Naive thymus-derived CD4-positive, alpha-beta T cell (primary cell): Measurements from ENCODE around the gene UBC. TPM values are rescaled to one million over a fixed set of nuclear protein-coding genes. Genes with fewer than 3 reads are reported as not detected.
A peak's percentile ranks its signal among the peaks of the same experiment; 100 is the strongest.
"Not testable (repeated sequence)": the region's sequence is repeated elsewhere in the genome, so short reads cannot be mapped to it uniquely, and the experiment has no call there.

Experiments
- ATAC-seq: fragments of 150-1000 bp; cut with Tn5 transposase; 2 replicates; pipeline ENCODE4 v1.10.0; 2021; ENCODE audit warnings: mild to moderate bottlenecking, moderate library complexity
- CTCF ChIA-PET: fragments of 350-600 bp; sonication (Branson Sonifier 250); formaldehyde crosslinking; loops from one replicate; lab custom pipeline; 2021; ENCODE audit warnings: antibody characterized with exemption; lab: Charles Lee
- POLR2A ChIA-PET: fragments of 350-600 bp; sonication (Branson Sonifier 250); formaldehyde crosslinking; loops from one replicate; lab custom pipeline; 2021; ENCODE audit warnings: antibody characterized with exemption, inconsistent platforms; lab: Charles Lee
- DNase-seq, 9 donors: peaks; one replicate each; pipeline versions ENCODE4 v3.0.0 to v3.0.0-alpha.2; 2020 to 2022; ENCODE audit warnings: mixed read lengths in 1 of 9
- H3K27ac ChIP-seq: one replicate; pipeline ENCODE4 v1.7.0; 2013; ENCODE audit warnings: mild to moderate bottlenecking, low read depth, low read length, moderate library complexity
- H3K27me3 ChIP-seq, 2 donors: one replicate each; pipeline ENCODE4 v1.7.0; 2013; ENCODE audit warnings: low read length in 2 of 2, mild to moderate bottlenecking in 2 of 2, moderate library complexity in 2 of 2; ENCODE audit not compliant: control insufficient read depth in 2 of 2, insufficient read depth in 2 of 2
- H3K36me3 ChIP-seq, 3 experiments: 1 replicate in 2 of 3; 2 replicates in 1 of 3; pipeline ENCODE4 v1.7.0; 2013; ENCODE audit warnings: low read length in 3 of 3, mild to moderate bottlenecking in 3 of 3, moderate library complexity in 1 of 3; ENCODE audit not compliant: insufficient read depth in 3 of 3, control insufficient read depth in 2 of 3
- H3K4me1 ChIP-seq, 2 donors: one replicate each; pipeline ENCODE4 v1.7.0; 2013; ENCODE audit warnings: low read length in 2 of 2, mild to moderate bottlenecking in 2 of 2, moderate library complexity in 1 of 2; ENCODE audit not compliant: control insufficient read depth in 2 of 2, insufficient read depth in 2 of 2
- H3K4me3 ChIP-seq: 2 replicates; pipeline ENCODE4 v1.7.0; 2013; ENCODE audit warnings: mild to moderate bottlenecking, low read length
- H3K9me3 ChIP-seq, 3 experiments: 1 replicate in 2 of 3; 2 replicates in 1 of 3; pipeline ENCODE4 v1.7.0; 2013; ENCODE audit warnings: low read length in 3 of 3; ENCODE audit not compliant: control insufficient read depth in 2 of 3
- H3K27ac Mint-ChIP-seq, 9 donors: one replicate each; pipeline ENCODE4 v1.8.0; 2020 to 2022; ENCODE audit warnings: mixed read lengths in 9 of 9, mild to moderate bottlenecking in 8 of 9, moderate library complexity in 5 of 9, inconsistent platforms in 2 of 9
- H3K27me3 Mint-ChIP-seq, 5 donors: one replicate each; pipeline ENCODE4 v1.8.0; 2021 to 2022; ENCODE audit warnings: mixed read lengths in 5 of 5, mild to moderate bottlenecking in 1 of 5
- H3K36me3 Mint-ChIP-seq, 5 donors: one replicate each; pipeline ENCODE4 v1.8.0; 2020 to 2022; ENCODE audit warnings: mixed read lengths in 5 of 5, mild to moderate bottlenecking in 3 of 5, inconsistent platforms in 1 of 5
- H3K4me1 Mint-ChIP-seq, 7 donors: one replicate each; pipeline ENCODE4 v1.8.0; 2020 to 2022; ENCODE audit warnings: mixed read lengths in 7 of 7, mild to moderate bottlenecking in 3 of 7, inconsistent platforms in 1 of 7
- H3K4me3 Mint-ChIP-seq, 10 donors: one replicate each; pipeline ENCODE4 v1.8.0; 2020 to 2022; ENCODE audit warnings: mild to moderate bottlenecking in 10 of 10, mixed read lengths in 10 of 10, moderate library complexity in 6 of 10, inconsistent platforms in 2 of 10
- H3K9me3 Mint-ChIP-seq, 11 donors: one replicate each; pipeline ENCODE4 v1.8.0; 2020 to 2022; ENCODE audit warnings: mixed read lengths in 11 of 11, mild to moderate bottlenecking in 4 of 11, inconsistent platforms in 1 of 11, moderate library complexity in 1 of 11
- intact Hi-C, 2 donors: fragments of 100-400 bp; cut with micrococcal nuclease; formaldehyde crosslinking; loops; one replicate each; pipeline ENCODE4 v1.15.1; 2023
- polyA plus RNA-seq, 2 donors: library from polyadenylated mRNA; unstranded; fragments of 300-500 nt; fragmentation: Illumina TruSeq; gene quantifications; one replicate each; pipeline ENCODE4 v1.2.3, GENCODE V29; 2021
- total RNA-seq, 6 experiments: library from RNA in 5 of 6; stranded (reverse) in 5 of 6; gene quantifications; 1 replicate in 5 of 6; 2 replicates in 1 of 6; pipeline ENCODE4 v1.2.3 and lab custom pipeline; 2021 to 2026

The UBC gene
- total and polyA plus RNA-seq, 7 experiments from 2014 or later, result 753 to 1,865 (median 945) TPM

DNA sequence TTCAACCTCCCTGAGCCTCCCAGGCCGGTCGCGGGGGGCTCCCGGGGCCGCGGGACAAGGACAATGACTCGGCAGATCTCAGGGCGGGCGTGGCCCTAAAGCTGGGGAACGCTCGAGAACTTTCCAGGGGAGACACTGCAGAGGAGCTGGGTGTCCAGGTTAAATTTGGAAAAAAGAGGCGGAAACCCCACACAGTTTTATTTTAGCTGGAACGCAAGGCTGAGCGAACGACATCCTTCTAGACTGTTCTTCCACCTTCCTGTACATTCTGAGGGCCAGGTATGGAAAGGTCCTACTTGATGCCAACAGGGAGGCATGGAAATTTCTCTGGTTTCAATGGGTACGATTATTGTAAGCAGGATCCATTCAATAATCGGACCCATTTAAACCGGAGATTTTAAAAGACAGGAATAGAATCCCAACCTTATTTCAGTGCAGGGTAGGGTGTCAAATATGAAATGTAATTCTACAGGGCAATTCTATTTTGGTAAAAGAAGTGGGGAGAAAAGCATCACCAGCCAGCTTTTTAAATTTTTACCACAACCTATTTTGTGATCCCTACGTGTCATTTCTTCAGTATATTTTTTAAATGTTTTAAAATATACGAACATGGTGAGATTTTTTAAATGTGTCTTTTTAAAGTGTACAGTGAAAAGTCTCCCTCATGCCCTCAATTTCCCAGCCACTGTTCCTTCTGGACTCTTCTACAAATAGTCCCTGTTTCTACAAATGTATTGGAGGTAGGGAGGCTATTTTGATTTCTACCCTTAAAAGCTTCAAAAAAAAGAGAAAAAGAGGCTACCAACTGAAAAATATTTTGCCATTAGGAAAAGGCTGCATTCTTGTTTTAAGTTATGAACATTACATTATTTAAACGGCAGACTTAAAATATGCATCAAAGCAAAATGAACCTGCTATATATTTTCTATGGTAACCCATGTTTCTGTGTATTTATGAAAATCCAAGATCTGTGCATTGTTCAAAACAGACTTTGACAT lies 1.1 kb upstream of the UBC start:
- no peak for ATAC-seq
- H3K4me3 ChIP-seq, result peak overlapping the region; percentile 100
- no peaks in the 10 kb centered on the region for H3K9me3 ChIP-seq

DNA sequence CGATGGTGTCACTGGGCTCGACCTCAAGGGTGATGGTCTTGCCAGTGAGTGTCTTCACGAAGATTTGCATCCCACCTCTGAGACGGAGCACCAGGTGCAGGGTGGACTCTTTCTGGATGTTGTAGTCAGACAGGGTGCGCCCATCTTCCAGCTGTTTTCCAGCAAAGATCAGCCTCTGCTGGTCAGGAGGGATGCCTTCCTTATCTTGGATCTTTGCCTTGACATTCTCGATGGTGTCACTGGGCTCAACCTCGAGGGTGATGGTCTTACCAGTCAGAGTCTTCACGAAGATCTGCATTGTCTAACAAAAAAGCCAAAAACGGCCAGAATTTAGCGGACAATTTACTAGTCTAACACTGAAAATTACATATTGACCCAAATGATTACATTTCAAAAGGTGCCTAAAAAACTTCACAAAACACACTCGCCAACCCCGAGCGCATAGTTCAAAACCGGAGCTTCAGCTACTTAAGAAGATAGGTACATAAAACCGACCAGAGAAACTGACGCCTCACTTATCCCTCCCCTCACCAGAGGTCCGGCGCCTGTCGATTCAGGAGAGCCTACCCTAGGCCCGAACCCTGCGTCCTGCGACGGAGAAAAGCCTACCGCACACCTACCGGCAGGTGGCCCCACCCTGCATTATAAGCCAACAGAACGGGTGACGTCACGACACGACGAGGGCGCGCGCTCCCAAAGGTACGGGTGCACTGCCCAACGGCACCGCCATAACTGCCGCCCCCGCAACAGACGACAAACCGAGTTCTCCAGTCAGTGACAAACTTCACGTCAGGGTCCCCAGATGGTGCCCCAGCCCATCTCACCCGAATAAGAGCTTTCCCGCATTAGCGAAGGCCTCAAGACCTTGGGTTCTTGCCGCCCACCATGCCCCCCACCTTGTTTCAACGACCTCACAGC lies 717 bp downstream of the UBC start:
- peak; percentile 73 to 95 (median 89) for DNase-seq
- CTCF ChIA-PET, result interaction anchor here (0.7 to 12.4 kb wide), 3 partner anchors 10 to 26 kb away, joined by 3 to 205 read pairs (median 9); no protein-coding TSS in a partner anchor
- H3K27ac Mint-ChIP-seq, result peak overlapping the region; percentile 99 to 100 (median 100)
- peaks cover 16 to 41% (median 33%) of the 10 kb centered on the region in 5 donors for H3K36me3 Mint-ChIP-seq
- peak; percentile 64 for ATAC-seq
- peaks cover 0 to 28% (median 0%) of the 10 kb centered on the region in 11 donors for H3K9me3 Mint-ChIP-seq
- H3K4me3 Mint-ChIP-seq, result peak overlapping the region; percentile 93 to 100 (median 100)
- POLR2A ChIA-PET, result interaction anchor here (0.6 to 17.1 kb wide), 15 partner anchors 8 to 942 kb away, joined by 3 to 764 read pairs (median 5); partner anchors contain the start of genes AACS and BRI3BP
- no peaks in the 10 kb centered on the region for H3K9me3 ChIP-seq
- peaks cover 0 to 13% (median 0%) of the 10 kb centered on the region in 5 donors for H3K27me3 Mint-ChIP-seq
- H3K4me1 Mint-ChIP-seq, result peaks cover 40 to 88% (median 77%) of the 10 kb centered on the region in 7 donors
- H3K4me1 ChIP-seq, result peaks cover 38% of the 10 kb centered on the region in 2 donors
- H3K27me3 ChIP-seq, result no peaks in the 10 kb centered on the region
- intact Hi-C loops, result loop anchor here (1.0 to 2.0 kb wide), 5 partner anchors 7 to 941 kb away; partner anchors contain the start of genes CCDC92 (in 1 of the 2), DHX37 (in 1 of the 2), NCOR2 (in 1 of the 2) and ZNF664 (in 1 of the 2)
- peak overlapping the region; percentile 92 for H3K27ac ChIP-seq
- peaks cover 7 to 25% (median 8%) of the 10 kb centered on the region in 3 experiments for H3K36me3 ChIP-seq
- H3K4me3 ChIP-seq, result peak overlapping the region; percentile 100

More for the DNA sequence above, 1.1 kb upstream of the UBC start:
- peaks cover 7 to 25% (median 8%) of the 10 kb centered on the region in 3 experiments for H3K36me3 ChIP-seq
- H3K36me3 Mint-ChIP-seq, result peaks cover 16 to 37% (median 33%) of the 10 kb centered on the region in 5 donors
- ChIA-PET CTCF (interaction anchor here (2.1 to 12.4 kb wide), 2 partner anchors 10 to 24 kb away, joined by 8 to 205 read pairs; no protein-coding TSS in a partner anchor), POLR2A (interaction anchor here (0.6 to 17.1 kb wide), 6 partner anchors 10 to 944 kb away, joined by 3 to 764 read pairs (median 24); no protein-coding TSS in a partner anchor)
- intact Hi-C loops, result loop anchor here (2.0 to 5.0 kb wide), 3 partner anchors 77 to 943 kb away; partner anchors contain the start of genes BRI3BP (in 1 of the 2), CCDC92 (in 1 of the 2), NCOR2 (in 1 of the 2) and ZNF664 (in 1 of the 2)
- H3K9me3 Mint-ChIP-seq, result peaks cover 0 to 26% (median 0%) of the 10 kb centered on the region in 11 donors
- H3K4me1 ChIP-seq, result peaks cover 48 to 52% of the 10 kb centered on the region in 2 donors
- DNase-seq, result no peak
- H3K27me3 ChIP-seq, result no peaks in the 10 kb centered on the region
- H3K27ac Mint-ChIP-seq, result peak overlapping the region; percentile 92 to 100 (median 99)
- peak overlapping the region; percentile 92 for H3K27ac ChIP-seq
- peaks cover 0 to 13% (median 0%) of the 10 kb centered on the region in 5 donors for H3K27me3 Mint-ChIP-seq
- peak overlapping the region; percentile 85 to 100 (median 100) for H3K4me3 Mint-ChIP-seq
- peaks cover 55 to 96% (median 85%) of the 10 kb centered on the region in 7 donors for H3K4me1 Mint-ChIP-seq

DNA sequence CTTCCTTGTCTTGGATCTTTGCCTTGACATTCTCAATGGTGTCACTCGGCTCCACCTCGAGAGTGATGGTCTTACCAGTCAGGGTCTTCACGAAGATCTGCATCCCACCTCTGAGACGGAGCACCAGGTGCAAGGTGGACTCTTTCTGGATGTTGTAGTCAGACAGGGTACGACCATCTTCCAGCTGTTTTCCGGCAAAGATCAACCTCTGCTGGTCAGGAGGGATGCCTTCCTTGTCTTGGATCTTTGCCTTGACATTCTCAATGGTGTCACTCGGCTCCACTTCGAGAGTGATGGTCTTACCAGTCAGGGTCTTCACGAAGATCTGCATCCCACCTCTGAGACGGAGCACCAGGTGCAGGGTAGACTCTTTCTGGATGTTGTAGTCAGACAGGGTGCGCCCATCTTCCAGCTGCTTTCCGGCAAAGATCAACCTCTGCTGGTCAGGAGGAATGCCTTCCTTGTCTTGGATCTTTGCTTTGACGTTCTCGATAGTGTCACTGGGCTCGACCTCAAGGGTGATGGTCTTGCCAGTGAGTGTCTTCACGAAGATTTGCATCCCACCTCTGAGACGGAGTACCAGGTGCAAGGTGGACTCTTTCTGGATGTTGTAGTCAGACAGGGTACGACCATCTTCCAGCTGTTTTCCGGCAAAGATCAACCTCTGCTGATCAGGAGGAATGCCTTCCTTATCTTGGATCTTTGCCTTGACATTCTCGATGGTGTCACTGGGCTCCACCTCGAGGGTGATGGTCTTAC lies 1.7 kb downstream of the UBC start:
- Mint-ChIP-seq H3K4me1 (peaks cover 32 to 78% (median 69%) of the 10 kb centered on the region in 7 donors), H3K36me3 (peaks cover 16 to 41% (median 33%) of the 10 kb centered on the region in 5 donors), H3K27me3 (peaks cover 0 to 13% (median 0%) of the 10 kb centered on the region in 5 donors), H3K9me3 (peaks cover 0 to 28% (median 0%) of the 10 kb centered on the region in 11 donors), H3K27ac (peak overlapping the region in 7 of 9 donors; percentile 75 to 100 (median 100)), H3K4me3 (peak overlapping the region; percentile 93 to 100 (median 100))
- H3K27me3 ChIP-seq, H3K27ac ChIP-seq, ATAC-seq, intact Hi-C loops, H3K4me3 ChIP-seq, H3K9me3 ChIP-seq, DNase-seq: not testable (repeated sequence)
- POLR2A ChIA-PET, result interaction anchor here (5.3 to 17.1 kb wide), 3 partner anchors 7 to 24 kb away, joined by 36 to 764 read pairs (median 158); no protein-coding TSS in a partner anchor
- CTCF ChIA-PET, result interaction anchor here (12.4 kb wide), 1 partner anchor 27 kb away, joined by 205 read pairs; no protein-coding TSS in a partner anchor
- Histone ChIP-seq H3K4me1 (peaks cover 28% of the 10 kb centered on the region in 2 donors), H3K36me3 (peaks cover 7 to 25% (median 8%) of the 10 kb centered on the region in 3 experiments)

DNA sequence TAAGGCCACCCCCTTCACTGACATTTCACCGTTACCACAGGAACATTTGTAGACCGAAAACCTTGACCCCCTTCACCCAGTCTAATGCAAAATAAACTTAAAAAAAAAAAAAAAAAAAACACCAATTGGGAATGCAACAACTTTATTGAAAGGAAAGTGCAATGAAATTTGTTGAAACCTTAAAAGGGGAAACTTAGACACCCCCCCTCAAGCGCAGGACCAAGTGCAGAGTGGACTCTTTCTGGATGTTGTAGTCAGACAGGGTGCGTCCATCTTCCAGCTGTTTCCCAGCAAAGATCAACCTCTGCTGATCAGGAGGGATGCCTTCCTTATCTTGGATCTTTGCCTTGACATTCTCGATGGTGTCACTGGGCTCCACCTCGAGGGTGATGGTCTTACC lies 2.9 kb downstream of the UBC start:
- Mint-ChIP-seq H3K27me3 (peaks cover 0 to 13% (median 0%) of the 10 kb centered on the region in 5 donors), H3K4me3 (peak overlapping the region; percentile 20 to 84 (median 50)), H3K9me3 (peaks cover 0 to 28% (median 0%) of the 10 kb centered on the region in 11 donors), H3K36me3 (peaks cover 16 to 41% (median 33%) of the 10 kb centered on the region in 5 donors), H3K4me1 (peaks cover 30 to 70% (median 61%) of the 10 kb centered on the region in 7 donors), H3K27ac (peak overlapping the region in 7 of 9 donors; percentile 11 to 88 (median 38))
- Histone ChIP-seq H3K36me3 (peaks cover 7 to 25% (median 8%) of the 10 kb centered on the region in 3 experiments), H3K4me1 (peaks cover 20 to 22% of the 10 kb centered on the region in 2 donors)
- intact Hi-C loops, H3K4me3 ChIP-seq, DNase-seq, H3K27me3 ChIP-seq, H3K9me3 ChIP-seq, H3K27ac ChIP-seq, ATAC-seq: not testable (repeated sequence)
- CTCF ChIA-PET, result interaction anchor here (7.3 kb wide), 1 partner anchor 28 kb away, joined by 167 read pairs; no protein-coding TSS in a partner anchor
- POLR2A ChIA-PET, result interaction anchor here (1.9 to 7.1 kb wide), 4 partner anchors 8 to 34 kb away, joined by 11 to 158 read pairs (median 39); no protein-coding TSS in a partner anchor
